HepG2 (cell line): Measurements from ENCODE around the gene ENTPD5. TPM values are rescaled to one million over a fixed set of nuclear protein-coding genes. Genes with fewer than 3 reads are reported as not detected.

Source experiments
- CC2D1A ChIP-seq: sonication (generic); formaldehyde crosslinking; IDR thresholded peaks from 2 replicates; pipeline ENCODE4 v1.8.1; 2023; ENCODE audit warnings: mild to moderate bottlenecking, missing genetic modification reagents
- HMG20A ChIP-seq: IDR thresholded peaks from 2 replicates; pipeline ENCODE4 v1.6.1; 2016; ENCODE audit warnings: borderline replicate concordance
- MTF1 ChIP-seq: sonication (generic); formaldehyde crosslinking; IDR thresholded peaks from 2 replicates; pipeline ENCODE4 v1.5.0; 2020; ENCODE audit warnings: missing genetic modification reagents
- PHF8 ChIP-seq: sonication (generic); formaldehyde crosslinking; IDR thresholded peaks from 2 replicates; pipeline ENCODE4 v1.5.0; 2020; ENCODE audit warnings: missing genetic modification reagents
- TEAD2 ChIP-seq: sonication (generic); formaldehyde crosslinking; IDR thresholded peaks from 2 replicates; pipeline ENCODE4 v1.9.0; 2021; ENCODE audit warnings: missing genetic modification reagents
- UBTF ChIP-seq: sonication (generic); formaldehyde crosslinking; IDR thresholded peaks from 2 replicates; pipeline ENCODE4 v1.4.0; 2020; ENCODE audit warnings: mild to moderate bottlenecking, missing genetic modification reagents
- ZFAT ChIP-seq: sonication (generic); formaldehyde crosslinking; conservative IDR thresholded peaks from 2 replicates; pipeline ENCODE4 v1.8.1; 2023; ENCODE audit warnings: missing genetic modification reagents, inconsistent platforms
- ZNF205 ChIP-seq: IDR thresholded peaks from 2 replicates; pipeline ENCODE4 v1.6.1; 2018; ENCODE audit warnings: missing biosample characterization, missing genetic modification reagents
- ZNF275 ChIP-seq: sonication (generic); formaldehyde crosslinking; IDR thresholded peaks from 2 replicates; pipeline ENCODE4 v1.8.0; 2022; ENCODE audit warnings: missing genetic modification reagents, mild to moderate bottlenecking, inconsistent platforms, borderline replicate concordance
- ZNF770 ChIP-seq: sonication (generic); formaldehyde crosslinking; IDR thresholded peaks from 2 replicates; pipeline ENCODE4 v1.5.0; 2020; ENCODE audit warnings: mild to moderate bottlenecking, missing genetic modification reagents
- polyA plus RNA-seq, 8 experiments: library from polyadenylated mRNA; depleted of rRNA in 3 of 8; stranded (reverse) in 7 of 8; unstranded in 1 of 8; fragments of >200 nt; fragmentation: Illumina TruSeq in 4 of 8; extraction: Trizol in 4 of 8; gene quantifications; 2 replicates each; pipeline versions ENCODE4 v1.2.1 to v1.2.3, GENCODE V29; 2011 to 2016; ENCODE audit warnings: low read depth in 4 of 8, missing spikeins in 1 of 8, mixed read lengths in 1 of 8; ENCODE audit not compliant: insufficient read depth in 1 of 8
- total RNA-seq, 5 experiments: library from RNA; depleted of rRNA; stranded (reverse); fragments of >200 nt; fragmentation: Illumina TruSeq; extraction: Trizol; gene quantifications; 2 replicates each; pipeline ENCODE4 v1.2.3, GENCODE V29; 2016; ENCODE audit warnings: low read depth in 1 of 5
- TF ChIP-seq, protein P1 (sequence below): sonication (generic); formaldehyde crosslinking; IDR thresholded peaks from 2 replicates; pipeline ENCODE4 v1.5.0; 2020; ENCODE audit warnings: mild to moderate bottlenecking, missing genetic modification reagents, borderline replicate concordance
- TF ChIP-seq, protein P2 (sequence below): sonication (generic); formaldehyde crosslinking; IDR thresholded peaks from 2 replicates; pipeline ENCODE4 v1.4.0; 2020; ENCODE audit warnings: missing genetic modification reagents
- TF ChIP-seq, protein P3 (sequence below): sonication (generic); formaldehyde crosslinking; IDR thresholded peaks from 2 replicates; pipeline ENCODE4 v1.9.0; 2022; ENCODE audit warnings: low read depth, missing genetic modification reagents

ENTPD5 gene
- total and polyA plus RNA-seq, 2 of the 13 experiments (the other 11 are each of a cell fraction or from before 2014, with no cell fraction given): 33.8 to 43.3 TPM

- TF ChIP-seq, protein P1, sequence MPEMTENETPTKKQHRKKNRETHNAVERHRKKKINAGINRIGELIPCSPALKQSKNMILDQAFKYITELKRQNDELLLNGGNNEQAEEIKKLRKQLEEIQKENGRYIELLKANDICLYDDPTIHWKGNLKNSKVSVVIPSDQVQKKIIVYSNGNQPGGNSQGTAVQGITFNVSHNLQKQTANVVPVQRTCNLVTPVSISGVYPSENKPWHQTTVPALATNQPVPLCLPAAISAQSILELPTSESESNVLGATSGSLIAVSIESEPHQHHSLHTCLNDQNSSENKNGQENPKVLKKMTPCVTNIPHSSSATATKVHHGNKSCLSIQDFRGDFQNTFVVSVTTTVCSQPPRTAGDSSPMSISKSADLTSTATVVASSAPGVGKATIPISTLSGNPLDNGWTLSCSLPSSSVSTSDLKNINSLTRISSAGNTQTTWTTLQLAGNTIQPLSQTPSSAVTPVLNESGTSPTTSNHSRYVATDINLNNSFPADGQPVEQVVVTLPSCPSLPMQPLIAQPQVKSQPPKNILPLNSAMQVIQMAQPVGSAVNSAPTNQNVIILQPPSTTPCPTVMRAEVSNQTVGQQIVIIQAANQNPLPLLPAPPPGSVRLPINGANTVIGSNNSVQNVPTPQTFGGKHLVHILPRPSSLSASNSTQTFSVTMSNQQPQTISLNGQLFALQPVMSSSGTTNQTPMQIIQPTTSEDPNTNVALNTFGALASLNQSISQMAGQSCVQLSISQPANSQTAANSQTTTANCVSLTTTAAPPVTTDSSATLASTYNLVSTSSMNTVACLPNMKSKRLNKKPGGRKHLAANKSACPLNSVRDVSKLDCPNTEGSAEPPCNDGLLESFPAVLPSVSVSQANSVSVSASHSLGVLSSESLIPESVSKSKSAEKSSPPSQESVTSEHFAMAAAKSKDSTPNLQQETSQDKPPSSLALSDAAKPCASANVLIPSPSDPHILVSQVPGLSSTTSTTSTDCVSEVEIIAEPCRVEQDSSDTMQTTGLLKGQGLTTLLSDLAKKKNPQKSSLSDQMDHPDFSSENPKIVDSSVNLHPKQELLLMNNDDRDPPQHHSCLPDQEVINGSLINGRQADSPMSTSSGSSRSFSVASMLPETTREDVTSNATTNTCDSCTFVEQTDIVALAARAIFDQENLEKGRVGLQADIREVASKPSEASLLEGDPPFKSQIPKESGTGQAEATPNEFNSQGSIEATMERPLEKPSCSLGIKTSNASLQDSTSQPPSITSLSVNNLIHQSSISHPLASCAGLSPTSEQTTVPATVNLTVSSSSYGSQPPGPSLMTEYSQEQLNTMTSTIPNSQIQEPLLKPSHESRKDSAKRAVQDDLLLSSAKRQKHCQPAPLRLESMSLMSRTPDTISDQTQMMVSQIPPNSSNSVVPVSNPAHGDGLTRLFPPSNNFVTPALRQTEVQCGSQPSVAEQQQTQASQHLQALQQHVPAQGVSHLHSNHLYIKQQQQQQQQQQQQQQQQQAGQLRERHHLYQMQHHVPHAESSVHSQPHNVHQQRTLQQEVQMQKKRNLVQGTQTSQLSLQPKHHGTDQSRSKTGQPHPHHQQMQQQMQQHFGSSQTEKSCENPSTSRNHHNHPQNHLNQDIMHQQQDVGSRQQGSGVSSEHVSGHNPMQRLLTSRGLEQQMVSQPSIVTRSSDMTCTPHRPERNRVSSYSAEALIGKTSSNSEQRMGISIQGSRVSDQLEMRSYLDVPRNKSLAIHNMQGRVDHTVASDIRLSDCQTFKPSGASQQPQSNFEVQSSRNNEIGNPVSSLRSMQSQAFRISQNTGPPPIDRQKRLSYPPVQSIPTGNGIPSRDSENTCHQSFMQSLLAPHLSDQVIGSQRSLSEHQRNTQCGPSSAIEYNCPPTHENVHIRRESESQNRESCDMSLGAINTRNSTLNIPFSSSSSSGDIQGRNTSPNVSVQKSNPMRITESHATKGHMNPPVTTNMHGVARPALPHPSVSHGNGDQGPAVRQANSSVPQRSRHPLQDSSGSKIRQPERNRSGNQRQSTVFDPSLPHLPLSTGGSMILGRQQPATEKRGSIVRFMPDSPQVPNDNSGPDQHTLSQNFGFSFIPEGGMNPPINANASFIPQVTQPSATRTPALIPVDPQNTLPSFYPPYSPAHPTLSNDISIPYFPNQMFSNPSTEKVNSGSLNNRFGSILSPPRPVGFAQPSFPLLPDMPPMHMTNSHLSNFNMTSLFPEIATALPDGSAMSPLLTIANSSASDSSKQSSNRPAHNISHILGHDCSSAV (CRISPR knock-in tag): no peak
- TF ChIP-seq ZNF275 (CRISPR knock-in tag) (no peak), PHF8 (CRISPR knock-in tag) (no peak), ZFAT (CRISPR knock-in tag) (no peak), ZNF205 (CRISPR knock-in tag) (peak; percentile 25; the same call in 1 of the 2 replicates), ZNF770 (CRISPR knock-in tag) (no peak), UBTF (CRISPR knock-in tag) (peak; percentile 50), HMG20A (CRISPR knock-in tag) (no peak), TEAD2 (no peak), MTF1 (no peak), CC2D1A (no peak)
- TF ChIP-seq, protein P2, sequence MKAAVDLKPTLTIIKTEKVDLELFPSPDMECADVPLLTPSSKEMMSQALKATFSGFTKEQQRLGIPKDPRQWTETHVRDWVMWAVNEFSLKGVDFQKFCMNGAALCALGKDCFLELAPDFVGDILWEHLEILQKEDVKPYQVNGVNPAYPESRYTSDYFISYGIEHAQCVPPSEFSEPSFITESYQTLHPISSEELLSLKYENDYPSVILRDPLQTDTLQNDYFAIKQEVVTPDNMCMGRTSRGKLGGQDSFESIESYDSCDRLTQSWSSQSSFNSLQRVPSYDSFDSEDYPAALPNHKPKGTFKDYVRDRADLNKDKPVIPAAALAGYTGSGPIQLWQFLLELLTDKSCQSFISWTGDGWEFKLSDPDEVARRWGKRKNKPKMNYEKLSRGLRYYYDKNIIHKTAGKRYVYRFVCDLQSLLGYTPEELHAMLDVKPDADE (CRISPR knock-in tag): no peak
- TF ChIP-seq, protein P3, sequence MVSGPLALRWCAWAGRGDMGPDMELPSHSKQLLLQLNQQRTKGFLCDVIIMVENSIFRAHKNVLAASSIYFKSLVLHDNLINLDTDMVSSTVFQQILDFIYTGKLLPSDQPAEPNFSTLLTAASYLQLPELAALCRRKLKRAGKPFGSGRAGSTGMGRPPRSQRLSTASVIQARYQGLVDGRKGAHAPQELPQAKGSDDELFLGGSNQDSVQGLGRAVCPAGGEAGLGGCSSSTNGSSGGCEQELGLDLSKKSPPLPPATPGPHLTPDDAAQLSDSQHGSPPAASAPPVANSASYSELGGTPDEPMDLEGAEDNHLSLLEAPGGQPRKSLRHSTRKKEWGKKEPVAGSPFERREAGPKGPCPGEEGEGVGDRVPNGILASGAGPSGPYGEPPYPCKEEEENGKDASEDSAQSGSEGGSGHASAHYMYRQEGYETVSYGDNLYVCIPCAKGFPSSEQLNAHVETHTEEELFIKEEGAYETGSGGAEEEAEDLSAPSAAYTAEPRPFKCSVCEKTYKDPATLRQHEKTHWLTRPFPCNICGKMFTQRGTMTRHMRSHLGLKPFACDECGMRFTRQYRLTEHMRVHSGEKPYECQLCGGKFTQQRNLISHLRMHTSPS: no peak; the same call in 1 of the 2 replicates
These were observed 23.1 kb downstream of the ENTPD5 start (continued) for GRCh38 chr14:73995977-73996378.
